ENCODE measurements around the gene KCNF1.

KCNF1 gene

GRCh38 chr2:10911291-10912075, at the start of gene KCNF1:
Gene KCNF1 (plus strand): TSS chr2:10911934. CDS start chr2:10912427, 493 bp downstream.
- DNase-seq (ENCODE audit: low spot score) = peak; percentile 64

GRCh38 chr2:10862330-10862729, 49.4 kb upstream of the KCNF1 start:
- no peak for DNase-seq (ENCODE audit: low spot score)

GRCh38 chr2:10863047-10863446, 48.7 kb upstream of the KCNF1 start:
- DNase-seq (ENCODE audit: low spot score) = no peak

- DNase-seq (ENCODE audit: low spot score) = no peak
Observed at GRCh38 chr2:10863837-10864236, 47.9 kb upstream of the KCNF1 start.

GRCh38 chr2:10864251-10864650, 47.5 kb upstream of the KCNF1 start:
- DNase-seq (ENCODE audit: low spot score) = no peak

- no peak for DNase-seq (ENCODE audit: low spot score)
Observed at GRCh38 chr2:10864861-10865636, 46.7 kb upstream of the KCNF1 start.

- no peak for DNase-seq (ENCODE audit: low spot score)
Observed at GRCh38 chr2:10865841-10866240, 45.9 kb upstream of the KCNF1 start.

GRCh38 chr2:10867692-10868420, 43.9 kb upstream of the KCNF1 start:
- peak; percentile 14 for DNase-seq (ENCODE audit: low spot score)

- DNase-seq (ENCODE audit: low spot score) = peak; percentile 72
Observed at GRCh38 chr2:10868465-10869314, 43.0 kb upstream of the KCNF1 start.

- DNase-seq (ENCODE audit: low spot score) = no peak
Observed at GRCh38 chr2:10871978-10872377, 39.8 kb upstream of the KCNF1 start.

GRCh38 chr2:10873171-10873570, 38.6 kb upstream of the KCNF1 start:
- no peak for DNase-seq (ENCODE audit: low spot score)

- DNase-seq (ENCODE audit: low spot score) = peak; percentile 53
Observed at GRCh38 chr2:10873790-10874437, 37.8 kb upstream of the KCNF1 start.

- DNase-seq (ENCODE audit: low spot score) = no peak
Observed at GRCh38 chr2:10875126-10875525, 36.6 kb upstream of the KCNF1 start.

GRCh38 chr2:10876394-10876793, 35.3 kb upstream of the KCNF1 start:
- no peak for DNase-seq (ENCODE audit: low spot score)

- DNase-seq (ENCODE audit: low spot score) = no peak
Observed at GRCh38 chr2:10876963-10877362, 34.8 kb upstream of the KCNF1 start.

- DNase-seq (ENCODE audit: low spot score) = no peak
Observed at GRCh38 chr2:10877651-10878111, 34.1 kb upstream of the KCNF1 start.

GRCh38 chr2:10878268-10878915, 33.3 kb upstream of the KCNF1 start:
- DNase-seq (ENCODE audit: low spot score) = no peak

- DNase-seq (ENCODE audit: low spot score) = no peak
Observed at GRCh38 chr2:10879159-10879558, 32.6 kb upstream of the KCNF1 start.

GRCh38 chr2:10879624-10880585, 31.8 kb upstream of the KCNF1 start:
- DNase-seq (ENCODE audit: low spot score) = no peak
